Trophoblast cell (in vitro differentiated cells and primary cell): ENCODE data around the gene MPI.

Source experiments
- DNase-seq, 2 donors: peaks; one replicate each; pipeline ENCODE4 v3.0.0-alpha.2; 2016
- H2AFZ ChIP-seq: 2 replicates; pipeline ENCODE4 v1.6.1; 2013; ENCODE audit warnings: low read length, moderate library complexity, mild to moderate bottlenecking; ENCODE audit not compliant: insufficient read depth, poor library complexity
- H2AK5ac ChIP-seq: 2 replicates; pipeline ENCODE4 v1.6.1; 2013; ENCODE audit warnings: mild to moderate bottlenecking, low read length
- H2BK120ac ChIP-seq: 2 replicates; pipeline ENCODE4 v1.6.1; 2013; ENCODE audit warnings: low read length, mild to moderate bottlenecking, moderate library complexity; ENCODE audit not compliant: insufficient read depth, poor library complexity
- H2BK12ac ChIP-seq: 2 replicates; pipeline ENCODE4 v1.6.1; 2013; ENCODE audit warnings: mild to moderate bottlenecking, low read length, moderate library complexity
- H2BK5ac ChIP-seq: 2 replicates; pipeline ENCODE4 v1.6.1; 2013; ENCODE audit warnings: low read length, low read depth, moderate library complexity, mild to moderate bottlenecking; ENCODE audit not compliant: poor library complexity
- H3K14ac ChIP-seq: 2 replicates; pipeline ENCODE4 v1.6.1; 2013; ENCODE audit warnings: mild to moderate bottlenecking, low read length
- H3K18ac ChIP-seq: 2 replicates; pipeline ENCODE4 v1.6.1; 2013; ENCODE audit warnings: mild to moderate bottlenecking, low read length
- H3K23ac ChIP-seq: 2 replicates; pipeline ENCODE4 v1.6.1; 2013; ENCODE audit warnings: low read length
- H3K27ac ChIP-seq: 2 replicates; pipeline ENCODE4 v1.5.1; 2013; ENCODE audit warnings: low read depth, mild to moderate bottlenecking, inconsistent platforms, low read length, moderate library complexity
- H3K27me3 ChIP-seq: 2 replicates; pipeline ENCODE4 v1.6.1; 2013; ENCODE audit warnings: inconsistent platforms, mild to moderate bottlenecking, low read length, moderate library complexity; ENCODE audit not compliant: insufficient read depth
- H3K36me3 ChIP-seq, 2 experiments: 1 replicate in 1 of 2; 2 replicates in 1 of 2; pipeline ENCODE4 v1.6.1; 2013; ENCODE audit warnings: low read length in 2 of 2, mild to moderate bottlenecking in 2 of 2, moderate library complexity in 1 of 2; ENCODE audit not compliant: insufficient read depth in 2 of 2, control insufficient read depth in 1 of 2
- H3K4ac ChIP-seq: 2 replicates; pipeline ENCODE4 v1.6.1; 2013; ENCODE audit warnings: low read depth, mild to moderate bottlenecking, low read length, moderate library complexity
- H3K4me1 ChIP-seq, 2 experiments: 1 replicate in 1 of 2; 2 replicates in 1 of 2; pipeline ENCODE4 v1.6.1; 2013; ENCODE audit warnings: low read length in 2 of 2, mild to moderate bottlenecking in 2 of 2, moderate library complexity in 1 of 2; ENCODE audit not compliant: insufficient read depth in 2 of 2, control insufficient read depth in 1 of 2
- H3K4me2 ChIP-seq: 2 replicates; pipeline ENCODE4 v1.6.1; 2013; ENCODE audit warnings: inconsistent platforms, mild to moderate bottlenecking, low read length, moderate library complexity
- H3K4me3 ChIP-seq: 2 replicates; pipeline ENCODE4 v1.5.1; 2013; ENCODE audit warnings: mild to moderate bottlenecking, low read depth, low read length, inconsistent platforms
- H3K79me1 ChIP-seq: one replicate; pipeline ENCODE4 v1.6.1; 2013; ENCODE audit warnings: low read length
- H3K79me2 ChIP-seq: 2 replicates; pipeline ENCODE4 v1.6.1; 2013; ENCODE audit warnings: low read length, mild to moderate bottlenecking; ENCODE audit not compliant: control insufficient read depth, insufficient read depth, poor library complexity
- H3K9ac ChIP-seq: 2 replicates; pipeline ENCODE4 v1.6.1; 2013; ENCODE audit warnings: mild to moderate bottlenecking, low read length
- H3K9me3 ChIP-seq: 2 replicates; pipeline ENCODE4 v1.6.1; 2013; ENCODE audit warnings: low read depth, mild to moderate bottlenecking, control low read depth, inconsistent platforms, low read length; ENCODE audit not compliant: insufficient read depth
- H4K12ac ChIP-seq: 2 replicates; pipeline ENCODE4 v1.6.1; 2013; ENCODE audit warnings: low read depth, mild to moderate bottlenecking, low read length, moderate library complexity
- H4K8ac ChIP-seq: 2 replicates; pipeline ENCODE4 v1.6.1; 2013; ENCODE audit warnings: low read depth, mild to moderate bottlenecking, low read length, moderate library complexity
- H4K91ac ChIP-seq: one replicate; pipeline ENCODE4 v1.6.1; 2013; ENCODE audit warnings: low read depth, mild to moderate bottlenecking, low read length, moderate library complexity
- WGBS: extraction: QIAGEN DNeasy Blood & Tissue Kit; methylation state at CpG from one replicate; pipeline ENCODE4 v1.1.7; 2013; ENCODE audit warnings: missing lambda C conversion rate; ENCODE audit not compliant: insufficient read length, insufficient coverage; ENCODE audit errors: extremely low coverage; 5-methylcytosine and 5-hydroxymethylcytosine counted together

MPI gene

DNA sequence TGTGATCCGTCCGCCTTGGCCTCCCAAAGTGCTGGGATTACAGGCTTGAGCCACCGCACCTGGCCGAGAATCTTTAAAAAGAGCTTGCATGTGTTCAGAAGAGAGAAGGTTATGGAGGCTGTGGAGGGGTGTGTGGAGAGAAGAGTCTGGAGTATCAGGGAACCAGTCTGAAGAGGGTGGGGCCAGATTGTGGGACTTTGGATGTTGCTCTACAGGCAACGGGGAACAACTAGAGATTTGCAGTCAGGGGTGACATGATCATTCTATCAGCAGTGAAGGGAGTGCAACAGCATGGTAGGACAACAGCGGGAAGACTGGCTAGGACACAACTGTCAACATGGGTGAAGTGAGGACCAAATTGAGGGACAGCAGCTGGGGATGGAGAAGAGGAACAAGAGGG, 25.5 kb upstream of the MPI start:
- H3K36me3 ChIP-seq, result peaks cover 2 to 4% of the 10 kb centered on the region in 2 experiments
- H2AK5ac ChIP-seq, result no peak overlapping the region
- H3K4me1 ChIP-seq, result peaks cover 13 to 20% of the 10 kb centered on the region in 2 experiments
- H2AFZ ChIP-seq, result no peak overlapping the region
- H3K23ac ChIP-seq, result no peak overlapping the region
- DNase-seq, result no peak
- H3K18ac ChIP-seq, result peak overlapping the region; percentile 14
- H3K9ac ChIP-seq, result no peak overlapping the region
- no peak overlapping the region for H3K27ac ChIP-seq
- H3K4ac ChIP-seq, result peak overlapping the region; percentile 54
- no CpG with 5 or more reads among the region's 6 CpGs for WGBS
- H3K14ac ChIP-seq, result peak overlapping the region; percentile 54
- H3K79me1 ChIP-seq, result peaks cover 2% of the 10 kb centered on the region
- H2BK12ac ChIP-seq, result no peak overlapping the region
- H2BK5ac ChIP-seq, result no peak overlapping the region
- H3K4me2 ChIP-seq, result no peak overlapping the region
- H2BK120ac ChIP-seq, result no peak overlapping the region
- H4K12ac ChIP-seq, result no peak overlapping the region
- H3K27me3 ChIP-seq, result no peaks in the 10 kb centered on the region
- H4K91ac ChIP-seq, result no peak overlapping the region
- no peak overlapping the region for H3K4me3 ChIP-seq
- H3K9me3 ChIP-seq, result peaks cover 2% of the 10 kb centered on the region
- H3K79me2 ChIP-seq, result peaks cover 1% of the 10 kb centered on the region
- no peak overlapping the region for H4K8ac ChIP-seq

DNA sequence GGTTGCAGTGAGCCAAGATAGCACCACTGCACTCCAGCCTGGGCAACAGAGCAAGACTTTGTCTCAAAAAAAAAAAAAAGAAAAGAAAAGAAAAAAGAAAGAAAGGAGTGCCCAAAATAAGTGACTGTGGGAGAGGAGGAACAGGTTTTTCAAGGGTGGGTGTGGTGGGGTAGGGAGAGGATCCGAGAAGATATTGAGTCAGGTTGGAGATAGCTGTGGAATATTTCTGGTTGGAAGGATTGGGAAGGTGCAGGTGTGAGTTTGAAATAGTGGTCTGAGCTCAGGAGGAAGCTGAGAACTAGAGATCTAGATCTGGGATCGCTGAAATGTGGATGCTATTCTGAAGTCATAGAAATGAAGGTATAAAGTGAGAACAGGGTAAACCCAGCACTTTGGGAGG, 24.5 kb upstream of the MPI start:
- Histone ChIP-seq H2AFZ (no peak overlapping the region), H3K9me3 (peaks cover 2% of the 10 kb centered on the region), H3K79me2 (no peaks in the 10 kb centered on the region), H4K8ac (no peak overlapping the region), H3K27me3 (no peaks in the 10 kb centered on the region), H3K36me3 (peaks cover 2 to 7% of the 10 kb centered on the region in 2 experiments), H3K14ac (no peak overlapping the region), H2BK5ac (no peak overlapping the region), H4K91ac (no peak overlapping the region), H4K12ac (no peak overlapping the region), H3K4me3 (no peak overlapping the region), H2BK12ac (no peak overlapping the region), H3K9ac (no peak overlapping the region), H3K4me2 (no peak overlapping the region), H3K79me1 (peaks cover 7% of the 10 kb centered on the region), H3K27ac (peak overlapping the region; percentile 69), H3K23ac (no peak overlapping the region), H3K4ac (no peak overlapping the region), H3K18ac (no peak overlapping the region), H3K4me1 (peaks cover 18 to 27% of the 10 kb centered on the region in 2 experiments), H2AK5ac (no peak overlapping the region), H2BK120ac (no peak overlapping the region)
- WGBS, result no CpG with 5 or more reads among the region's 2 CpGs
- DNase-seq, result peak; percentile 32 to 68

DNA sequence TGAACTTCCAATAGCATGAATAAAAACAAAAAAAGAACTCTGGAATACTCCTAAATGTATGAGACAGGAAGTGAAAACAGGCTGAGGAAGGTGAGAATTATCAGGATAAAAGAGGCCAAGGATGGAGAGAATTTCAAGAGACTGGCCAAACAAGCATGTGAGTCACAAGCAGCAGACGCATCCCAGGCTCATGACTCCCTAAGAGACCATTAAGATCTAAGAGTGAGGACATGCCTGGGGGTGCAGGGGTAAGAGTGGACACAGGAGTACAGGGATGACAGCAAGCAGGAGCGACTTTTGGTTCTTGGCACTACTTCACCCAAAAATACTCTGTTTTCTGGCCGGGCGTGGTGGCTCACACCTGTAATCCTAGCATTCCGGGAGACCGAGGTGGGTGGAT, 23.8 kb upstream of the MPI start:
- Histone ChIP-seq H3K36me3 (peaks cover 2 to 7% of the 10 kb centered on the region in 2 experiments), H4K91ac (no peak overlapping the region), H3K9me3 (peaks cover 2% of the 10 kb centered on the region), H2AFZ (no peak overlapping the region), H3K4ac (no peak overlapping the region), H2BK12ac (no peak overlapping the region), H4K12ac (no peak overlapping the region), H3K4me3 (no peak overlapping the region), H3K79me2 (no peaks in the 10 kb centered on the region), H3K27me3 (no peaks in the 10 kb centered on the region), H3K27ac (peak overlapping the region; percentile 69), H2BK120ac (peak overlapping the region; percentile 15), H2AK5ac (no peak overlapping the region), H3K14ac (no peak overlapping the region), H3K79me1 (peaks cover 10% of the 10 kb centered on the region), H4K8ac (no peak overlapping the region), H3K4me2 (no peak overlapping the region), H3K18ac (no peak overlapping the region), H3K23ac (no peak overlapping the region), H3K9ac (no peak overlapping the region), H2BK5ac (no peak overlapping the region), H3K4me1 (peaks cover 23 to 32% of the 10 kb centered on the region in 2 experiments)
- WGBS, result no CpG with 5 or more reads among the region's 6 CpGs
- DNase-seq, result peak; percentile 57 to 71

- no peak for DNase-seq
- Histone ChIP-seq H3K79me2 (peaks cover 3% of the 10 kb centered on the region), H3K4ac (peak overlapping the region; percentile 57), H4K8ac (no peak overlapping the region), H4K12ac (no peak overlapping the region), H3K27ac (no peak overlapping the region), H3K27me3 (no peaks in the 10 kb centered on the region), H3K18ac (no peak overlapping the region), H4K91ac (no peak overlapping the region), H3K79me1 (peaks cover 10% of the 10 kb centered on the region), H3K36me3 (peaks cover 2 to 7% of the 10 kb centered on the region in 2 experiments), H3K4me1 (peaks cover 26 to 37% of the 10 kb centered on the region in 2 experiments), H2AFZ (no peak overlapping the region), H2BK5ac (no peak overlapping the region), H2BK120ac (no peak overlapping the region), H3K4me3 (no peak overlapping the region), H3K9me3 (peaks cover 2% of the 10 kb centered on the region), H3K14ac (no peak overlapping the region), H3K23ac (no peak overlapping the region), H3K4me2 (no peak overlapping the region), H2BK12ac (no peak overlapping the region), H3K9ac (no peak overlapping the region), H2AK5ac (no peak overlapping the region)
- no CpG with 5 or more reads among the region's 1 CpG for WGBS
These were observed 22.3 kb upstream of the MPI start for GRCh38 chr15:74867466-74868038.
